Testis (tissue), 5 donors: ENCODE results near the gene RAB3GAP2. TPM values are rescaled to one million over a fixed set of nuclear protein-coding genes. Genes with fewer than 3 reads are reported as not detected.

Experiments used
- DNase-seq: peaks from one replicate; pipeline ENCODE4 v3.0.0-alpha.2; 2019
- H3K27ac ChIP-seq, 2 donors: fragments of 200-600 bp; sonication (generic); one replicate each; pipeline ENCODE4 v1.5.1; 2019
- H3K27me3 ChIP-seq: fragments of 200-600 bp; sonication (generic); one replicate; pipeline ENCODE4 v1.5.1; 2019
- H3K36me3 ChIP-seq: fragments of 200-600 bp; sonication (generic); one replicate; pipeline ENCODE4 v1.5.1; 2017; ENCODE audit warnings: low read depth; ENCODE audit errors: missing control alignments
- H3K4me1 ChIP-seq: fragments of 200-600 bp; sonication (generic); one replicate; pipeline ENCODE4 v1.5.1; 2019
- H3K4me3 ChIP-seq, 2 donors: fragments of 200-600 bp; sonication (generic); one replicate each; pipeline ENCODE4 v1.5.1; 2017 to 2019
- H3K9me3 ChIP-seq: fragments of 200-600 bp; sonication (generic); one replicate; pipeline ENCODE4 v1.5.1; 2017
- POLR2A ChIP-seq: fragments of 450-650 bp; IDR thresholded peaks from one replicate; pipeline ENCODE4 v1.6.1; 2017; ENCODE audit warnings: antibody characterized with exemption, mild to moderate bottlenecking, moderate library complexity
- WGBS, 2 donors: methylation state at CpG; one replicate each; pipeline ENCODE4 v1.1.5; 2018; 5-methylcytosine and 5-hydroxymethylcytosine counted together
- intact Hi-C: fragments of 100-400 bp; cut with DNase I; formaldehyde crosslinking; loops from one replicate; pipeline ENCODE4 v1.15.1; 2023; ENCODE audit warnings: low total_unique reads
- long read RNA-seq, 2 donors: transcript quantifications; one replicate each; lab custom pipeline, GENCODE V29; 2026
- polyA plus RNA-seq: library from polyadenylated mRNA; stranded (reverse); fragments of 350-450 nt; fragmentation: Illumina TruSeq; extraction: RNeasy Lipid Tissue Mini Kit (QIAGEN cat#74804); gene quantifications from one replicate; pipeline ENCODE4 v1.2.3, GENCODE V29; 2014; ENCODE audit warnings: low read depth, low replicate concordance; ENCODE audit not compliant: insufficient read depth
- total RNA-seq, 2 donors: library from RNA; depleted of rRNA; stranded (reverse); fragments of >200 nt; gene quantifications; one replicate each; pipeline ENCODE4 v1.2.3, GENCODE V29; 2016
- TF ChIP-seq, protein P1 (sequence below), 3 experiments: fragments of 450-650 bp in 2 of 3; fragments of 200-600 bp in 1 of 3; sonication (generic) in 1 of 3; IDR thresholded peaks; one replicate each; pipeline ENCODE4 v1.5.1; 2016 to 2019; ENCODE audit warnings: antibody characterized with exemption in 3 of 3, mild to moderate bottlenecking in 2 of 3, moderate library complexity in 1 of 3

Gene RAB3GAP2
- total RNA-seq (10 to 100 TPM; 24.6 to 28.7 TPM), polyA plus RNA-seq (17.9 TPM)
- long read RNA-seq, donor 1, partial matches to known transcripts: 211 of 211 reads
- long read RNA-seq, donor 1, other reads (novel, unspliced or antisense): 0 of 211 reads
- long read RNA-seq, donor 2: 0 reads

DNA sequence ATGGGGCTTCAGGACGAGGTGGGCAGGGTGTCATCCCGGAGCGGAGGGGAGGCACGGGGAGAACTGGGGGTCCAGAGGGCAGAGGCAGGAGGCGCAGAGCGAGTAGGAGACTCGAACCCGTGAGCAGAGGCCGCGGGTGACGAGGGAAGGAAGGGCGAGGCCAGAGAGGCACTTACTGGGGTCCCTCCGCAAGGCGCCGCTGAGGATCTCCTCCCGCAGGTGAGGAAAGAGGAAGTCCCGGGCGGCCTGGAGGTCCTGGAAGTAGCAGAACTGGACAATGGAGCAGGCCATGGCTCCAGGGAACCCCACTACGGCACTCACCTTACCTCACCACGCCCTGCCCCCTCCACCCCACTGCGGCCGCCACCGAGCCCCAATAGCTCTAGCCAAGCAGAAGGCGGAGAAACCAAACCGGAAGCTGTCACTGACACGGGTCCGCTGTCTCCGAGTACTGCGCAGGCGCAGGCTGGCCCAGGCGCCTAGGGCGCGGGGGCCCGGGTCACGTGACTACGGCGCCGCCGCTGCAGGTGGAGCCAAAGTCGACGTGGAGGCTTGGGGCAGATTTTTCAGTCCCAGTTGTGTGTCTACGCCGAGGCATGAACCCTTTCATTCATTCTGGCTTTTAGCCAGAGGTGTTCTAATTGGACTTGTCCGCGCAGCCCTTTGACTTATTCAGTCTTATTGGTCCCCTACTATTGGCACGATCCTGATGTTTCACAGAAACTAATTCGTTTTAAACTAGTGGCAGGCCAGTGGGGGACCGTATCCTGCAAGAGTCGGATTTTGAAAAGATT lies at the start of gene RAB3GAP2:
Gene RAB3GAP2 (minus strand): TSS at position 407 of the 794 bp plus-strand sequence. CDS start 116 bp downstream, at position 291.
- Histone ChIP-seq H3K4me1 (peaks cover 10% of the 10 kb centered on the region), H3K27me3 (no peaks in the 10 kb centered on the region), H3K4me3 (peak within 1 kb of the TSS; percentile 88 to 94), H3K36me3 (no peaks in the 10 kb centered on the region), H3K27ac (peak within 1 kb of the TSS; percentile 86 to 89), H3K9me3 (no peaks in the 10 kb centered on the region)
- intact Hi-C loops: no loop called here
- 0% methylated on average over 25 to 49 of the region's 49 CpGs for WGBS, 2 donors
- DNase-seq: peak; percentile 95
- TF ChIP-seq, protein P1, sequence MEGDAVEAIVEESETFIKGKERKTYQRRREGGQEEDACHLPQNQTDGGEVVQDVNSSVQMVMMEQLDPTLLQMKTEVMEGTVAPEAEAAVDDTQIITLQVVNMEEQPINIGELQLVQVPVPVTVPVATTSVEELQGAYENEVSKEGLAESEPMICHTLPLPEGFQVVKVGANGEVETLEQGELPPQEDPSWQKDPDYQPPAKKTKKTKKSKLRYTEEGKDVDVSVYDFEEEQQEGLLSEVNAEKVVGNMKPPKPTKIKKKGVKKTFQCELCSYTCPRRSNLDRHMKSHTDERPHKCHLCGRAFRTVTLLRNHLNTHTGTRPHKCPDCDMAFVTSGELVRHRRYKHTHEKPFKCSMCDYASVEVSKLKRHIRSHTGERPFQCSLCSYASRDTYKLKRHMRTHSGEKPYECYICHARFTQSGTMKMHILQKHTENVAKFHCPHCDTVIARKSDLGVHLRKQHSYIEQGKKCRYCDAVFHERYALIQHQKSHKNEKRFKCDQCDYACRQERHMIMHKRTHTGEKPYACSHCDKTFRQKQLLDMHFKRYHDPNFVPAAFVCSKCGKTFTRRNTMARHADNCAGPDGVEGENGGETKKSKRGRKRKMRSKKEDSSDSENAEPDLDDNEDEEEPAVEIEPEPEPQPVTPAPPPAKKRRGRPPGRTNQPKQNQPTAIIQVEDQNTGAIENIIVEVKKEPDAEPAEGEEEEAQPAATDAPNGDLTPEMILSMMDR (IDR thresholded peaks at IDR 0.05): no peak
- TF ChIP-seq POLR2A: no peak

- H3K27ac ChIP-seq: no peak overlapping the region
- no peak for DNase-seq
- H3K36me3 ChIP-seq: no peaks in the 10 kb centered on the region
- TF ChIP-seq, protein P1 (IDR thresholded peaks at IDR 0.05): no peak
- TF ChIP-seq POLR2A: no peak
- WGBS, 2 donors: 87 to 98% methylated on average over 6 of the region's 6 CpGs
- no peaks in the 10 kb centered on the region for H3K9me3 ChIP-seq
- H3K27me3 ChIP-seq: no peaks in the 10 kb centered on the region
- intact Hi-C loops: no loop called here
- H3K4me1 ChIP-seq: no peaks in the 10 kb centered on the region
- H3K4me3 ChIP-seq: no peak overlapping the region
These were observed 49.5 kb upstream of the RAB3GAP2 start for GRCh38 chr1:220321758-220322157.

GRCh38 chr1:220320709-220321108 lies 48.5 kb upstream of the RAB3GAP2 start:
- Histone ChIP-seq H3K9me3 (no peaks in the 10 kb centered on the region), H3K4me1 (no peaks in the 10 kb centered on the region), H3K4me3 (no peak overlapping the region), H3K27me3 (no peaks in the 10 kb centered on the region), H3K27ac (no peak overlapping the region), H3K36me3 (no peaks in the 10 kb centered on the region)
- no peak for DNase-seq
- 74 to 88% methylated on average over 2 of the region's 2 CpGs for WGBS, 2 donors
- TF ChIP-seq POLR2A: no peak
- TF ChIP-seq, protein P1 (IDR thresholded peaks at IDR 0.05): no peak
- intact Hi-C loops: no loop called here

- DNase-seq: no peak
- Histone ChIP-seq H3K4me1 (no peaks in the 10 kb centered on the region), H3K27me3 (no peaks in the 10 kb centered on the region), H3K36me3 (no peaks in the 10 kb centered on the region), H3K4me3 (no peak overlapping the region), H3K27ac (no peak overlapping the region), H3K9me3 (no peaks in the 10 kb centered on the region)
- WGBS, 2 donors: 94 to 100% methylated on average over 1 of the region's 1 CpG
- TF ChIP-seq, protein P1 (IDR thresholded peaks at IDR 0.05): no peak
- no peak for TF ChIP-seq POLR2A
- intact Hi-C loops: no loop called here
These were observed 46.4 kb upstream of the RAB3GAP2 start for GRCh38 chr1:220318673-220319072.
